Heart left ventricle (tissue), 13 donors: ENCODE measurements around the gene SYDE2.
"Not testable (repeated sequence)": the region's sequence is repeated elsewhere in the genome, so short reads cannot be mapped to it uniquely, and the experiment has no call there.

Experiments used
- CTCF ChIP-seq, 12 donors: fragments of 200-600 bp; sonication (generic) in 4 of 12; IDR thresholded peaks; one replicate each; pipeline versions ENCODE4 v1.5.0 to v1.8.0; 2018 to 2022; ENCODE audit warnings: antibody characterized with exemption in 12 of 12, mild to moderate bottlenecking in 5 of 12
- POLR2A ChIP-seq, 2 donors: fragments of 450-650 bp; IDR thresholded peaks; one replicate each; pipeline ENCODE4 v1.6.1; 2017; ENCODE audit warnings: antibody characterized with exemption in 2 of 2, mild to moderate bottlenecking in 2 of 2, moderate library complexity in 2 of 2
- donor health status: ischemic (EF 13 %, LVEDD 7.1; RV severe dilation, severe dysfunction).
- donor health status: DM: no; HTN: yes; CAD: no.
- donor health status: DM: no; HTN: no; CAD: no.
- donor health status: ischemic (EF 25% LVEDD 6.9; RV normal size, moderate dysfunction).
- donor health status: ischemic (EF 25% LVEDD 5.7; RV mildly dilated, moderate dysfunction).
- donor health status: ischemic (EF 35%, LVEDD 5.7; RV mildly dilated, moderate dysfunction).
- donor health status: nonischemic (EF 11% LVEDD 7.7; RV severe dilation, severe dysfunction).
- donor health status: DM: yes; HTN: yes; CAD: no.
- donor health status: PGD.
- donor health status: ischemic (EF 29% LVEDD 5.4; RV normal size, mild dysfunction).
- donor health status: nonischemic (EF 23%, LVEDD 6.1; RV moderate dilation, normal function).

- not testable (repeated sequence) for TF ChIP-seq CTCF, POLR2A (IDR thresholded peaks at IDR 0.05)
These were observed 13.8 kb downstream of the SYDE2 start for GRCh38 chr1:85187021-85187420.
